DMS 273 (cell line): ENCODE measurements around the gene PFN1.

Experiments used
- DNase-seq: peaks from one replicate; lab custom pipeline; 2025; ENCODE audit not compliant: unreplicated experiment; lab: John Stamatoyannopoulos, UW

The PFN1 gene

GRCh38 chr17:4948166-4948930 lies at the start of gene PFN1:
Gene PFN1 (minus strand): TSS chr17:4948530. CDS start chr17:4948394, 136 bp downstream.
- DNase-seq = peak; percentile 87

GRCh38 chr17:4997302-4998026 lies 49.1 kb upstream of the PFN1 start, which contains the start of the genes INCA1 and KIF1C:
Gene INCA1 (minus strand): TSS chr17:4997522. CDS start chr17:4994437, 3,085 bp downstream.
Gene KIF1C (plus strand): TSS chr17:4997950. CDS start chr17:5000247, 2,297 bp downstream.
- DNase-seq = peak; percentile 92

GRCh38 chr17:4994081-4994595 lies 45.8 kb upstream of the PFN1 start:
- no peak for DNase-seq

- DNase-seq = no peak
Measured at GRCh38 chr17:4987767-4988567, 39.6 kb upstream of the PFN1 start.

- peak; percentile 84 for DNase-seq
Measured at GRCh38 chr17:4986951-4987766, 38.8 kb upstream of the PFN1 start, which contains the start of gene CAMTA2. Gene CAMTA2 (minus strand): TSS chr17:4987675. CDS start chr17:4986222, 1,453 bp downstream.

GRCh38 chr17:4986403-4986802 lies 38.1 kb upstream of the PFN1 start:
- DNase-seq = no peak

DNA sequence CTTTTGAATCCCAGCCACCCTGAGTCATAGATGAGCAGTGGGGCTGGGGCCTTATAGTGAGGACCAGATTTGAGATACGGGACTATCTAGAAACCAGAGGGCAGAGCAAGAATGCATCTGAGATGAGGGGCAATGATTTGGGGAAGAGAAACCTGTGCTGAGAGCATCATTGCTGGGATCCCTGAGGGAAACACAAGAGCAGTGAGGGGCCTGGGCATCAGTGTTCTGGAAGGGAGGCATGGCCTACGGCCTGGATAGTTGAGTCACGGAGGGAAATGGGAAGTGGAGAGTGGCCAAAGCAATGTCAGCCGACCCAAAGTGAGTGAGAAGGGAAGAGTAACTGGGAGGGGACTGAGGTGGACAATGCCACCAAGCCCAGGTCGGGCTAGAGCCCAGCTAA lies 34.0 kb upstream of the PFN1 start:
- DNase-seq = no peak

DNA sequence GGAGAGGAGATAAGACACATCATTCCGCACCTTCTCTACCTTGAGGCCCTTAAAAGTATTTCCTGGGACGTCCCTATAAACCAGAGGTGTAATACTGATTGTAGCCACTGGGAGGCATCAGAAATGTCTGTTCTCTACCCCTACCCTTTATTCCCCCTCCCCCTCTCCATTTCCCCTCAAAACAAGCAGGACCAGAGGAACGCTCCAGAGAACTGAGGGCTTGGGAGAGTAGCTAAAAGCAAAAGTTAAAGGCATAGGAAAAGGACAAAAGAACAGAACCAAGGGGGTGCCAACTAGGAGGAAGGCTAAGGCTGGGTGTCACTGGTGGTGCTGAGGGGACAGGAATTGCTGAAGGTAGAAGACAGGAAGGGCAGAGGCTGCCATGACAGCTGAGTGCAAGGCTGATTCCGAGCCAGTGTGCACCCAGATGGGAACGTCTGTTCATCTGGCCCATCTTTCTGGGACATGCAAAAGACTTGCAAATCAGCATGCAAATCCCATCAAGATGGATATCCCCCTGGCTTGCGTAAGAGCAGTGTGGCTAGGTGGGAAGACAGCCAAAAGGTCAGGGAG lies 32.4 kb upstream of the PFN1 start:
- DNase-seq = peak; percentile 72

- DNase-seq = no peak
Measured at GRCh38 chr17:4978726-4979125, 30.4 kb upstream of the PFN1 start.

- no peak for DNase-seq
Measured at GRCh38 chr17:4974115-4974670, 25.9 kb upstream of the PFN1 start.

DNA sequence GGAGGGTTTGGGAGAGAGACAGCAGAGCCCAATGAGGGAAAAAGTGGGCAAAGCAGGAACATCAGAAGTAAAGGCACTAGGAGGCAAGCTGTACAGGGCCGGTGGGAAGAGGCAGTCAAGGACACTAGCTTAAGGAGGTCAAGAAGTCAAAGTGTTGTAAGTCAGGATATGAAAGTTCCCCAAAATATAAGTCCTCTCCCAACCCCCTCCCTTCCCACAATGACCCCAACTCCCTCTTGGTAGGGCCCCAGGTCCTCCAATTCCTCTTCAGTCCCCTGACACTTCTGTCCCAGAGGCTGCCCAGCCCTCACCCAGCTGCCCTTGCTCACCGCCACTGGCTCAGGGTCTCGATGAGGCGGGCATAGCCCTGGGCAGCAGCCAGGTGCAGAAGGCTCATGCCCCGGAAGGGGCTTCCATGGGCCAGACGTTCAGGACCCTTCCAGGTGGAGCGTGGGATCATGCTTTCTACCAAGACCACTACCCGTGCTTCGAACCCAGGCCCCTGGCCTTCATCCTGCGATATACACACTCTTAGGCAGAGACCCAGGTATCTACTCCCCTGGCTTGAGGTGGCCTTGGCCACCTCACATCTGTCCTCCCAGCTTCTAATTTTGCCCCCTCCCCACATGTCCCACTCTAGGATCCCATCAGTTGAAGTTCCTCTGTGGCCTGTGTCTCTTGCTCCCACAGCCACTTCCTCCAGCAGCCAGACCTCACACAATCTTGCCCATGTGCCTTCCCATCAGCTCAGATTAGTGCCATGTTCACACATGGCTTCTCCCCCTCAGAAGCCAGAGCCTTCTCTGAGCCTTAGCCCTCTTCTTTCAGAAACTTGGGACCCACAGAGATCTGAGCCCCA lies 25.2 kb upstream of the PFN1 start:
- no peak for DNase-seq

DNA sequence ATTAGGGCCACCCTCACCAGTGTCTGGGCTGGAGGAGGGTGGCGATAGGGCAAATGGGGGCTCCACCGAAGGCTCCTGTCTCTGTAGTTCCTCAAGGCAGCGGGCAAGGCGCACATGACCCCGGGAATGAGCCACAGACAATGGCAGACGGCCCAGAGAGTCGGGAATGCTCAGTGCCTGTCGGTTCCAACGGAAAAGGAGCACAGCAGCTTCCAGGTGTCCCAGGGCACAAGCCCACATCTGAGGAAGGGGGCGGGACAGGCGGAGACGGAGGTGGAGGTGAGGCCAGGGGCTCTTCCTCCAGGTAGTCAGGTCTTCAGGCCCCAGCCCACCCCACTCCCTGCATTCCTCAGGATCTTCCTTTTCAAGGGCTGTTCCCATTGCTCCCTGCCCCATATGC lies 24.4 kb upstream of the PFN1 start:
- DNase-seq = no peak

DNA sequence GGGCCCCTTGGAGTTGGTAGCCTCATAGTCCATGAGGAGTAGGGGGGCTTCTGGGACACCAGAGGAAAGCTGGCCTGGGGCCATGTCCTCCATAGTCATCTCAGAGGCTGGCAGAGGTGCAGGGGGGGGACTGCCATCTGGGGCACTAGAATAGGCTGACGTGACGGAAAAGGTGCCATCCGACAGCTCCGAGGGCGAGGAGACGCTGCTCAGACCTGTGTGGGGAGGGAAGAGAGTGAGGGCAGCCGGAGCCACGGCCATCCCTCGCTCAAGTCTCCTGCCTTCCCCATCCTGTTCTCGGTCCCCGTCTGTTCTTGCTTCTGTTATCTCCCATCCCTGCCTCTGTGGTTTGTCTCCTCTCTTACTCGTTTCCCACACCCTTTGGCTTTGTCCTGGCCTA lies 24.0 kb upstream of the PFN1 start:
- no peak for DNase-seq

- DNase-seq = no peak
Measured at GRCh38 chr17:4971826-4972225, 23.5 kb upstream of the PFN1 start.

GRCh38 chr17:4970273-4970672 lies 21.9 kb upstream of the PFN1 start:
- DNase-seq = no peak

- no peak for DNase-seq
Measured at GRCh38 chr17:4969551-4970173, 21.3 kb upstream of the PFN1 start.

DNA sequence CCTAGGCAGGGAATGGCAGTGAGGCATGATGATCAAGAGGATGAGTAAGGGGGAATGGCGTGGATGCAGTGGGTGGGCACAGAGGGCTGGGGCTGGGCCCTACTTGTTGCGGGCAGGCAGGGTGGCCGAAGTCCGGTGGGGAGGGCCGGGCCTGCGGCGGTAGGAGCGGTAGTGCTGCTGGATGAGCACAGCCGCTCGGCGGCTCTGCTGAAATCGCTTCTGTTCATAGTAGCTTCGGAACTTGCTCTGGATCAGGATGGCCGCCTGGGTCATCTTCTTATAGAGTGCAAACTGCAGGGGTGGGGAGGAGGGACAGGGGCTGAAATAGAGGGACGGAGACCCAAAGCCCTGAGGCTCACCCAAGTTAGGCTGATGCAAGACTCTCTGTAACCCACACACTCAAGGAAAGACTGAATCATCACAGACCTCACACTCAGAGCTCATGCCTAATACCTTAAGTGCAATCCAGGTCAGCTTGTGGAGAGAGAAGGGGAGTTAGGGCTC lies 20.8 kb upstream of the PFN1 start:
- no peak for DNase-seq

DNA sequence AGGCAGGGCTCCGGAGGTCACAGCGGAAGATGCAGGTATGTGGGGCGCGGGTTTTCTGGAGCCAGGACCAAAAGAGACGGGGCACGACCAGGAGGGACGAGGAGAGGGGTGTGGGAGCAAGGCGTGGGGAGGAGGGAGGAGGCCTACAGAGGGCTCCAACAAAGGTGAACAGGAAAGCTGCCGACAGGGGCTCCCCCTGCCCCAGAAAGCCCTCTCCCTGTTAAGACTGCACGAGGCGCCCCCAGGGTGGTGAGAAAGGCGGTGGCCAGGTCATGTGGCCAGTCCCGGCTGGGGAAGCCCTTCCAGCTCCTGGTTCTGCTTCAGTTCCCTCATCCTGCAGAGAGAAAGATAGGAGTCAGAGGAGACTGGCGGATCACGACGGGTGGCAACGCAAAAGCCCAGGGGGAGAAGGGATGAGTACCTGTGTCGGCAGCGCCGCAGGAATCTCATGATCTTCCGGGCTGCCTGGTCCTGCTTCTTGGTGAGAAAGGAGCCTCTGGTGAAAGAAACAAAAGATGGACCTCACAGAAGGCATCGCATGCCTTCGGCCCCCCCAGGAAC lies 20.2 kb upstream of the PFN1 start:
- DNase-seq = no peak
